ENCODE results near the gene CEMIP2.
"Not testable (repeated sequence)": the region's sequence is repeated elsewhere in the genome, so short reads cannot be mapped to it uniquely, and the experiment has no call there.

CEMIP2 gene

DNA sequence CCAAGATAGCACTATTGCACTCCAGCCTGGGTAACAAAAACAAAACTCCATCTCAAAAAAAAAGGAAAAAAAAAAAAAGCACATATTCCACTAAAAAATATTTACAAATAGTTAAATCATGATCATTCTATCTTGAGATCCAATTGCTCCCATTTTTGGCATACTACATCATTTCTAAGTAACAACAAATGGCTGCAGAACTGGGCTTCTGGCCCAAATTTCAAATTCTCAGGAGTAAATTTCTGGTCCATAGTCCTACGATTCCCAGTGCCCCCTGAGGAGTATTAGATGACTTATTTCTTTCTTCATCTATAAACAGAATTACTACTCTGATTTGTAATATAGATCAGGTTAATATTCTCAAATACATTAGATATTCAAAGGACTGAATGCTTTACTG lies 62.1 kb downstream of the CEMIP2 start:
- no peak for DNase-seq

DNA sequence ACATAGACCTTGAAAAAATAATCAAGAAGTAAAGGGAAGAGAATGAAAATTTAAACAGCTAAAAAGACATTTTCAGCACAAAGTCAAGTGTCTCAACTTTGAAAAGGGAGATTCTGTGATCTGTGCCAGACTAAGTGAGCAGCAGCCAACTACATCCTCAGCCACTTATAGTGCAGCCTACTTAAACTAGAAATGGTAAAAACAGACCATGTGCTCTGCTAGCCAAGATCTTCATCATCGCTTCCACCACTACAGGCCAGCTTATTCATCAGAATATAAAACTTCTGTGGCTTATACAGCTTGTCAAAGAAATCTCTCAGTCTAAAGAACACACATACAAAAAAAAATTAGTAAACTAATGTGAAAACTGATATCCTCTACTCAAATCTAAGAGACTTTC lies 63.5 kb downstream of the CEMIP2 start:
- DNase-seq, result no peak

DNA sequence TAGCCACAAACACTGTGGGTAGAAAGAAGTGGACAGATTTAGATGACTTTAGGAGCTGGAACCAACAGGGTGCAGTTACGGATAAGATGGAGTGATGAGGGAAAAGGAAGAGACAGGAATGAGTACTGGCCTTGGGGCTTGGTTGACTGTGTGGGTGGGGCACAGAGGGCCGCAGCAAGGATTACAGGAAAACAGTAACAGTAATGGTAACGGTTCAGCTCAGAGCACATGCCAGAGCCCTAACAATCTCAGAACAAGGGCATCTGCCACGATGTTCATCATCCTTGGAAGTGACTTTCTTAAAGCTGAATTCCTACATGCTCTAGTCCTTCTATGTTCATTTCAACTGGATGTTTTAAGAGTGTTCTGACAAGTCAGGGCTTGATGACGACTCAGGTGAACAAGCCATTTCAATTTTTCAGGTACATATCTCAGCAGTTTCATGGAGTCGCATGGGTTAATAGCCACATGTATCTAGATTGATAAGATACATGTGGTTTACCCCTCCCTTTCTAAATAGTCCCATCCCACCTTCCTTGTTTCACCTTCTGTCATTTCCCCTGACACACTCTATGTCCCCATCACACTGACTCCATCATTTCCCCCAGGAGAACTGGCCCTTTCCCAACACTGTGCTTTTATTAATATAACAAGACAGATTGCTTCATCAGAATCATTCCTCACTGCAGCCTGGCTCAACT lies 65.0 kb downstream of the CEMIP2 start:
- no peak for DNase-seq

DNA sequence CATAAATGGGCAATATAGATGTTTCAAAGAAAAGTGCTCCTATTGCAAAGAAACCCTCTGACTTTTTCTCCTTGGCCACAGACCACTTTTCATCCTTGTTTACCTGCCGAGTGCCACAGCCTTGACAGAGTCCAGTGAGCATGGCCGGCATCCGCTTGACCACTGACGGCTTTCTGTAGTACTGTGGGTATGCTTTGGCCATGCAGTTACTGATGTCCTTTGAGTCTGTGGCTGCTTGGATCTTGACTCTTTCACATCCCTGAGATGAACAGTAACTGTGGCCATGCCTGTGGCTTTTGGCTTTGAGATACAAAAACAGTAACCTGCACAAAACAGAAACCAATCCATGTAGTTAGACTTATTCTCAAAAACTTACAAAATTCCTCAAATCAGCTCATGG lies 70.4 kb downstream of the CEMIP2 start:
- DNase-seq, result no peak

DNA sequence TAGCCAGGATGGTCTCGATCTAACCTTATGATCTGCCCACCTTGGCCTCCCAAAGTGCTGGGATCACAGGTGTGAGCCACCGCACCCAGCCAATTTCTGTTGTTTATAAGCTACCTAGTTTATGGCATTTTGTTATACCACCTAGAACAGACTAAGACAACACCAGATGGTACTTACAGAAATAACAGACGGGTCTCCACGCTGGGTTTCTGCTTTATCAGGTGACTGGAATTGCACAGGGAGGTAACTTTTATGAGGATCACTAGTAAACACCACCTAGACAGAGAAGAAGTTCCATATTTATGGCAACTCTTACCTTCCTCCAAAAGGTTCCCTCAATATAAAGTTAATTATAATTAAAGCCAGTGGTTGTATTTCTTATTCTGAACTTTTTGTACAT lies 74.0 kb downstream of the CEMIP2 start:
- DNase-seq, result no peak

DNA sequence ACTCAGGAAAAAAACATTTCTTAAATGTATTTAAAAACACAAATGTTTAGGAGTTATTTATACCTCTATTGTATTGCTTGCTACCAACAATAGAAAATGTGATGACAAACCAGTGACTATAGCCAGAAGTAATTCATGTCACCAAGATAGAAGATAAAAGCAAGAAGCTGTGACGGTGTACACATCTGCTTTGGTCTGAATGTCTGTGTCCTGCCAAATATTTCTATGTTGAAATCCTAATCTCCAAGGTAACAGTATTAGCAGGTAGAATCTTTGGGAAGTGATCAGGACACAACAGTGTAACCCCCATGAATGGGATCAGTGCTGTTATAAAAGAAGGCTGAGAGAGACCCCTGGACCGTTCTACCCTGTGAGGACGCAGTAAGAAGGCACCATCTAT lies 74.7 kb downstream of the CEMIP2 start:
- DNase-seq, result no peak

DNA sequence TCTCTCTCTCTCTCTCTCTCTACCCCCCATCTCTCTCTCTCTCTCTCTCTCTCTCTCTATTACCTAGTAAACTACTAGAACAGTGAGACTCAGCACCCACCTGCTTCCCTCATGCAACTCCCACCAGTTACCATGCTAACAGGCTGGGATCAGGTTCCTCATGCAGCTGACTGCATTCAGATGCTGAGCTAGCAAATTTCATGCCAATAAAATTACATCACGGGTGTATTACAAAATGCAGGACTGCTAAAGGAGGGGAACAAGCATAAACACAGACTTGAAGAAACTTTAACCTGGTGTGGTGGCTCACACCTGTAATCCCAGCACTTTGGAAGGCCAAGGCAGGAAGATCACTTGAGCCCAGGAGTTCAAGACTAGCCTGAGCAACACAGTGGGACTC lies 76.0 kb downstream of the CEMIP2 start:
- no peak for DNase-seq

DNA sequence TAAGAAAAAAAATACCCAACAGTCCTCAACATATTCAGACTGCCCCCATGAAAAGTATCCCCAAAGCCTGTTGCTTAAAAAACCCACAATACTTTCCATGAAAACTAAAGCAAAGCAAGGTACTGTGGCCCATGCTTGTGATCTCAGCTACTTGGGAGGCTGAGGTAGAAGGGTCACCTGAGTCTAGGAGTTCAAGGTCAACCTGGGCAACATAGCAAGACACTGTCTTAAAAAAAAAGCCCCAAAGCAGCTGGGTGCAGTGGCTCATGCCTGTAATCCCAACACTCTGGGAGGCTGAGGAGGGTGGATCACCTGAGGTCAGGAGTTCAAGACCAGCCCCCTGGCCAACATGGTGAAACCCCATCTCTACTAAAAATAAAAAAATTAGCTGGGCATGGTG lies 76.7 kb downstream of the CEMIP2 start:
- not testable (repeated sequence) for DNase-seq

DNA sequence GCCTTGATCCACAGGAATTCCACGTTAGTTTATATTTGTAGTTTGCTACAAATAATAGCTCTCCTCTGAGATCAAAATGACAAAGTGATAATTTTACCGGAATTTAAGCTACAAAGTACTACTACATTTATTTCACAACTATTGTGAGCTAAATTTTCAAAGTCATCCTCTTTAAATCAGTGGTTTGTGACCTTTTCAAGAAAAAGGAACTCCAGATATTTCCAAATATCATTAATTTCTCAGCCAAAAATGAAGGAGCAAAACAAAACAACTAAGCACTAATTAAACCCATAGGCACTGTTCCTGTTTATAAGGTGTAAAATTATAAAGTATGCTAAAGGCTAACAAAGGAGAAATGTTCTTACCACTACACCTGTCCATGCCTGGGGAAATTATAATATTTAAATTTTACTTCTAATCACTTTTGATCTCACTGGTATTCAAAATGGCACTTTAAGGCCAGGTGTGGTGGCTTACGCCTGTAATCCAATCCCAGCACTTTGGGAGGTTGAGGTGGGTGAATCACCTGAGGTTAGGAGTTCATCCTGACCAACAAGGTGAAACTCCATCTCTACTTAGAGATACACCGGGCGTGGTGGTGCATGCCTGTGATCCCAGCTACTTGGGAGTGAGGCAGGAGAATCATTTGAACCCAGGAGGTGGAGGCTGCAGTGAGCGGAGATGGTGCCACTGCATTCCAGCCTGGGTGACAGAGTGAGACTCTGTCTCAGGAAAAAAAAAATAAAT lies 77.5 kb downstream of the CEMIP2 start:
- no peak for DNase-seq

DNA sequence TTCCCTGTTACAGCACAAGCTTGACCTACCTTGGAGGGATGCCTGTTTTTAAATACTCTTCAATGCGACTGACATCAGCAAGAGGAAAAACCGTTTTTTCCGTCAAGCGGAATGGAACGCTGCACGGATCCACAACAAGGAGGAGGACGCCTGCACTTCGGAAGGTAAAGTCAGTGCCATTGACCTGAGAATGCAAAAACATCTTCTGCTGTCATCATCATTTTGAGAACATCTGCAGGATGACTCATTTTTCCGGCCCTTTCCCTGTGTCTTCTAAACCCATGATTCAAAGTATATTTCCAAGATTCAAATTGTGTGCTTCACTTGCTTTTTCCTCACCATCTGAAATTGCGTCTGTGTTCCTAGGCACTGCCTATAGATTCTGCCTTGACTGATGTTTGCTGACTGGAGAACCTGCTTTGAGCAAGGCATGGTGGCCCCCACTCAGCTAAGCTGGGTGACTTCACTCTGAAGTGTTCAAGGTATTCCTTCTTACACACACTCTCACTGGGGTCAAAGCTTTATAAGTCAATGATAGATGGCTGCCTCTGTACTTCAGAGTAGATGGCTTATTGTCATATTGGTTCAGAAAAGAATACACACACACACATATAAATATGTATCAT lies 78.1 kb downstream of the CEMIP2 start:
- no peak for DNase-seq

DNA sequence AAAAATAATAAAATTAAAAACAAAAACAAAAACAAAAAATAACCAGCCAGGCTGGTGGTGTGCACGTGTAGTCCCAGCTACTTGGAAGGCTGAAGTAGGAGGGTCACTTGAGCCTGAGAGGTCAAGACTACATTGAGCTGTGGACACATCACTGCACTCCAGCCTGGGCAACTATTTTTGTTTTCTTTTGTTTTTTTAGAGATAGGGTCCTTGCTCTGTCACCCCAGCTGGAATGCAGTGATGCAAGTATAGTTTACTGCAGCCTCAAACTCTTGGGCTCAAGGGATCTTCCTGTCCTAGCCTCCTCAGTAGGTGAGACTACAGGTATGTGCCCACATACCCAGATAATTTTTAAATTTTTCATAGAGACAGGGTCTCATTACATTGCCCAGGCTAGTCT lies 80.6 kb downstream of the CEMIP2 start:
- DNase-seq, result no peak

DNA sequence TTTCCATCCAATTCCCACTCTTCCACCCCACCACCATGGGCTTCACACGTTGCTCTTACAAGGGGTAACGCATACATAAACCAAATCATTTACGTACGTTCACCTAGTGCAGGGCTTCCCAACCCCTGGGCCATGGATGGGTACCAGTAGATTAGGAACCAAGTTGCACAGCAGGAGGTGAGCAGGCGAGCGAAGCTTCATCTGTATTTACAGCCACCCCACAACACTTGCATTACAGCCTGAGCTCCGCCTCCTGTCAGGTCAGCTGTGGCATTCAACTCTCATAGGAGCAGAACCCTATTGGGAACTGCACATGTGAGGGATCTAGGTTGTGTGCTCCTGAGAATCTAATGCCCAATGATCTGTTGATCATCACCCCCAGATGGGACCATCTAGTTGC lies 82.3 kb downstream of the CEMIP2 start:
- DNase-seq, result no peak

DNA sequence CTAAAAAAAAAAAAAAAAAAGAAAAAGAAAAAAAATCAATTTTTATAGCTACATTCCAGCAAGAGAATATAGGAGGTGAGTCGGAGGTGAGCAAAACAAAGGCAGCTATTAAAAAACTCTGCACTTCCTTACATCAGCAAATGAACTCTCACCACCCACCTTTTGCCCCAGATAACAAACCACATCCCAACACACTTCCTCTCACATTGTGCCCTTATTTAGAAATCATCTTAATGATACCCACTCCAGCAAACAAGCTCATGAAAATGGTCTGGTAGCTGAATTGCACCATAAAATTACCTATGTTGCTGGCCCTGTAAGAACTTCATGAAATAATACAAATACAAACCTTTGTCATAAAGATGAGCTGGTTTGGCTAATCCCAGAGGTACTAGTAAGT lies 82.9 kb downstream of the CEMIP2 start:
- DNase-seq, result peak in 4 of 6 experiments; percentile 20 to 71 (median 64)

DNA sequence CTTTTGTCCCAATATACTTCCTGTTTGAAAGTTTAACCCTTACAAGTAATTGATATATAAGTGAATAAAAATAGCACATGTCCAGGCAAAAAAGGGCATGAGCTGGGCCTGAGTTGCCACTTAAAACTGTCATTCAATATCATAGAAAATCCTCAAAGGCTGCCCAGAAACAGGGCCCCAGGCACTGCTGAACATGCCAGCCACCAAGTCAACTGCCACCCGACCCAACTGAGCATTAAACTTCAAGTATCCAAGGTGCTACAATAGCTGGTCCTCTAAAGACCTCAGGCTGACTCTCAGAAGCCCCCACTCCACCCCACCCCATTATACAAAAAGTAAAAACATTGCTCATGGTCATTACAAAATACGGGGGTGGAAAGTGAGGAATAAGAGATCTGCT lies 83.7 kb downstream of the CEMIP2 start:
- DNase-seq, result no peak

DNA sequence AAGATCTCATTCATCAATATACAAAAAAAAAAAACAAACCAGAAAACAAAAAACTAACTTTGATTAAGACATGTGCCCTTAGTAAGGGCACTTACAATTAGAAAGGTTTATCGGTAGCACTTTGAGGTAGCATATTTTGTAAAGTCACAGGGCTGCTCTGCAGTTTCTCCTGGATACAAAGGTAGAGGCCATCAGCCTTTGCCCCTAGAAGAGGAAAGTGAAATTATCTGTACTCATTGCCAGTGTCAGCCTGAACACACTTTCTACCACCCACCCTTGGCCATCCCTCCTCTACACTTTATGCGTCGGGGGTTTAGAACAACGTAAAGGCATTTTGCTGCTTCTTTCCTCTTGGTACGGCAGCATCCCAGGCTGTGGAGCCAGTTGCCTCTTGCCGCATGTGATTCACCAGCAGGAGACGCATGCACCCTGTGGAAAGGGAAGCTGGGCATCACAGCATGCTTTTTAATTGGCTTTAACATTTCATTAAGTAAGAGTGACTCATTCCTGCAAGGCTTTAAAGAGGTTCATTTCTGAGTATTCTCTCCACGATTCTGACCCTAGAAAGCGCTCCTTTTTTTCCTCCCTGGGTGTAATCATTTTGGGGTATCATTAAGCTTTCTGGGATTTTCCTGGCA lies 84.6 kb downstream of the CEMIP2 start:
- DNase-seq, result no peak

DNA sequence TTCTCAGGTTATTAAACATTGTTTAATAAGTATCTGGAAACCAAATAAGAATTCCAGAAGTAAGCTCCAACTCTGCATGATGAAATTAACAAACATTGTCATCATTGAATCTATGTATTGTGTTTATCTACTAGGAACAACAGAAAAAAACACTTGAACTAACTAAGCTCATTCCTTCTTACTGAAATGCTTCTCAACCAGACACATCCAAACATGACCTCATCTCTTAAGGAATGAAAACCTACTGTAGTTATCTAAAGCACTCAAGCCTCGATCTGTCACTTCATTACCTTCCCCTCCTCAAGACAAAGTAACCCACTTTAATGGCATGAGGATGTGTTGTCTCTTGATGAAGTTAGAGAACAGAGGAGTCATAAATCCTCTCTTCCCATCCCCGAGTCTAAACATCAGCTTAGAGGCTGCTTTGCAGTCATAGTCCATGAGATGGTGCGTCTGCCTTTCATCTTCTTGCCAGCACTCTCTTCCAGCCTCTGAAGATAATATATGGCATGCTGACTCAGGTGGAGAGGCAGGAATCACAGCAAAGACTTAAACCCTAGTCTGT lies 86.5 kb downstream of the CEMIP2 start:
- no peak for DNase-seq

DNA sequence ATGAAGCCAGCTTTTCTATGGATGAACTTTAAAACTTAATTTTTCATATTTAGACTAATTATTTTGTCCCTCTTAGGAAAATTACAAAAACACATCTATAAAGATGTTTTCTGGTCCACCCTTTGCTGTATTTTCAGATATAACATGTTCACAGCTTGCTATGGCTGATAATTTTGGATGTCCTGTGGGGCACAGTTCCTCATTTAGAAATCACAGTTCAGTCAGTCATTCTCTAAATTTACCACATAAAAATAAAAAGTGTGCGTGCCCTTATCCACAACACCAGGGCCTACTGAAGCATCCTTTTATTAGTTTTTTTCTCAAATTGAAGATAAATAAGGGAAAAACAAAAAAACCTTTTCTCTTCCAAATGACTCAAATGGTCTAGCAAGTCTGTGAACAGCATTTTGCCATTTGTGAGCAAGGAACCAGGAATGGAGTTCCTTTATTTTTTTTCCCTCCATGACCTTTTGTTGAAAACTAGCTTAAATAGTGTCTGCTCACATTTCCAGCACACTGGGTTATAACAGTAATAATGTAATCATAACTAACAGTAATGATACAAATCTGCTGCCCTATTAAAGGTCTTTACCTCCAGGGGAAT lies 87.1 kb downstream of the CEMIP2 start:
- no peak for DNase-seq

DNA sequence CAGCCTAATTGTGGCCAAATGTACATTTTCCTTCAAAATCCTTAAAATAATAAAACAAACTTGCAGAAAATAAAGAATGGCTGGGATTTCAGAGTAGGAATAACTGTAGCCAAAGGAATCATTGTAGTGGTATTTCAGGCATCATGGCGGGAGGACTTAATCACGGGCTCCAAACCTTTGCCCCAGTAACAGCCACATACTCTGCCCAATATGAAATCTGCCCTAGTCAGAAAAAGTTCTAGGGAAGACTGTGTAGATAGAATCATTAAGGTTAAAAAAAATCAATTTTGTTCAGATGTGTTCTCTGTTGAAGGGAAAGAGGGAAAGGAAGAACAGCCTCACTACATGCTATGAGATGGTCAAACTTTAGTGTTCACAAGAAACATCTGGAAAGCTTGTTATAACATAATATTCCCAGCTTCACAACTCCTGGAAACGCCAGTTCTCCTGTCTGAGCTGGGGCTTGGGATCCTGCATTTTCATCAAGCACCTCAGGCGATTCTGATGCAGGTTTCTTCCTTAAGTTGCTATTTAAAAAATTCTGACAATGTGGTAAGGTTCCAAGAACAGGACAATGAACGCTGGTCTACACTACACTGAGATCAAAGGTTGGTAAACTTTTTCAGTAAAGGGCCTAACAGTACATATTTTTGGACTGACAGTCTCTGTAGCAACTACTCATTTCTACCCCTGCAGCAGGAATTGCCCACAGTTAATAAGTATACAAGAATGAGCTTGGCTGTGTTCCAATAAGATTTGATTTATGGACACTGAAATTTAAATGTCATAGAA lies 87.9 kb downstream of the CEMIP2 start:
- no peak for DNase-seq

DNA sequence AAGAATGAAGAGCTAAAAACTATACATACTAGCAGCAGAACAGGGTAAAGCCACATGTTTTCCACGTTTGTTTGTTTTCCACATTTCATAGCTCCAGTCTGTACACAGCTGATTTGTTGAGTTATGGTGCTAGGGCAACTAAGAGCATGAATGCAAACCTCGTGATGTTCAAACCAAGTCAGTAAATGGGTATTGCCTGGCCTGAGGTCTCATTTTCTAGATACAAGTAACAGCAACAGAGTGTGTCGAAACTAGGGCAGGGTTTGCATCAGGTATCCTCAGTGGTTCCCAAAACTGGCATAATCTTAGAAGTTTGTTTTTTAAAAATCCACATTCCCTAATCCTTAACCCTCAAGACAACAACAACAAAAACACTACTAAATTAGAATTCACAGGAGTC lies 89.3 kb downstream of the CEMIP2 start:
- DNase-seq, result no peak

DNA sequence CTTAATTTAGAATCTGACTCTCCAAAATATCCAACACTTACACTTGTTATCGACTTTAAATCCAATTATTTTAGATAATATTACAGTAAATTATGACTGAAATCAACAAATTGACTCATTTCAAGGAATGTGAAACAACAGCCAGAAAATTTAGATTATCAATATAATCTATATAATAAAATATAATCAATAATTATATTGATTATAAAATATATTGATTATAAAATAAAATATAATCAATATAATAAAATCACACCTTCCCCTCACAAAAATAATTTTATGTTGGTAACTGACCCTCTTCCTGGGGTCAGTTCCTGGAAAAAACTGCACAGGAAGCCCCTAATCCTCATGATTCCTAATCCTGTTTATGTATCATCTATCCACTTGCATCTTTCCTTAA lies 91.1 kb downstream of the CEMIP2 start:
- no peak for DNase-seq

DNA sequence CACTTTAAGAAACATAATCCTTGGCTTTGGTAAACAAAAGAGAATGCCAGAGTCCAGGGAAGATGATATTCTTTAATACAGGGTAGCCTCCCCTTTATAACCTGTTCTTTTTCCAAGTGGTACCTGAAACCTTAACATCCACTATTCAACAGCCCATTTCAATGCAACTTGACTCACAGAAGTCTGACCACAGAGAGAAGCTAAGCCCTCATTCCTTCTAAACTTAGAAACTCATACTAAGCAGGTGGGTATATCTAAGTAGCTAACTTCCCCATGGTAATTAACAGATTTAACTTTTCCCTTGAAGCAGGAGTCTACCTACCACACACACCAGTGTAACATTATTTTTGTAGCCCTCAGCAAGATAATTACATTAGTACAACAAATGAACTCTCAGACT lies 91.9 kb downstream of the CEMIP2 start:
- no peak for DNase-seq

DNA sequence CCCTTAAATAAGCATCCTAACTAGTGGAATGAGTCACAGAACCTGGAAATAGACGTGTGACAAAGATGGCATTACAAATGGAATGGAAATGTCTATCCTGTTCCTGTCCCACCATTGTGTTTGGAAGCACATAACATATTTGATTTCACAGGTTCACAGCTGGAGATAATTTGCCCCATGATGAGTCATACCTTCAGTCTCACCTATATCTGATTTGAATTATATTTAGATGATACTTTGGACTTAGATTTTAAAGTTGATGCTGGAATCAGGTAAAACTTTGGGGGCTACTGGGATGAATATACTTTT lies 92.5 kb downstream of the CEMIP2 start:
- no peak for DNase-seq

Measured in stimulated activated naive CD4-positive, alpha-beta T cell (primary cell).